SK-N-SH treated with all-trans-retinoic acid at 6 μM for 48 hours (cell line): ENCODE results near the gene LRRC74B.

Source experiments
- ARNTL ChIP-seq: fragments of 450-650 bp; formaldehyde crosslinking; IDR thresholded peaks from 2 replicates; pipeline ENCODE4 v1.5.0; 2020; ENCODE audit warnings: low read depth, mild to moderate bottlenecking, moderate library complexity, borderline replicate concordance
- CSDC2 ChIP-seq: fragments of 250-450 bp; sonication (Bioruptor Pico); IDR thresholded peaks from 2 replicates; pipeline ENCODE4 v1.5.0; 2020; ENCODE audit warnings: mild to moderate bottlenecking, moderate library complexity
- ESRRG ChIP-seq: fragments of 250-450 bp; sonication (Bioruptor Pico); IDR thresholded peaks from 2 replicates; pipeline ENCODE4 v1.6.1; 2021; ENCODE audit warnings: mild to moderate bottlenecking
- PPARA ChIP-seq: fragments of 250-450 bp; sonication (Bioruptor Pico); IDR thresholded peaks from 2 replicates; pipeline ENCODE4 v1.5.0; 2020; ENCODE audit warnings: mild to moderate bottlenecking, borderline replicate concordance
- TCF4 ChIP-seq: fragments of 250-450 bp; sonication (Bioruptor Pico); IDR thresholded peaks from 2 replicates; pipeline ENCODE4 v1.8.0; 2021; ENCODE audit warnings: mild to moderate bottlenecking, moderate library complexity, borderline replicate concordance
- ZC3H10 ChIP-seq: fragments of 250-450 bp; sonication (Bioruptor Pico); IDR thresholded peaks from 2 replicates; pipeline ENCODE4 v1.5.1; 2021; ENCODE audit warnings: mild to moderate bottlenecking, moderate library complexity
- ZFP3 ChIP-seq: fragments of 250-450 bp; sonication (Bioruptor Pico); IDR thresholded peaks from 2 replicates; pipeline ENCODE4 v1.5.0; 2020; ENCODE audit warnings: mild to moderate bottlenecking, moderate library complexity
- ZFP30 ChIP-seq: fragments of 450-650 bp; formaldehyde crosslinking; IDR thresholded peaks from 2 replicates; pipeline ENCODE4 v1.5.0; 2022; ENCODE audit warnings: mild to moderate bottlenecking, moderate library complexity
- TF ChIP-seq, protein P1 (sequence below): fragments of 250-450 bp; sonication (Bioruptor Pico); IDR thresholded peaks from 2 replicates; pipeline ENCODE4 v1.8.0; 2020; ENCODE audit warnings: mild to moderate bottlenecking, moderate library complexity, borderline replicate concordance
- TF ChIP-seq, protein P2 (sequence below): fragments of 250-450 bp; sonication (Bioruptor Pico); IDR thresholded peaks from 2 replicates; pipeline ENCODE4 v1.5.1; 2021; ENCODE audit warnings: mild to moderate bottlenecking, moderate library complexity
- TF ChIP-seq, protein P3 (sequence below): fragments of 250-450 bp; sonication (Bioruptor Pico); IDR thresholded peaks from 2 replicates; pipeline ENCODE4 v1.5.1; 2020; ENCODE audit warnings: low read depth, mild to moderate bottlenecking, moderate library complexity

DNA sequence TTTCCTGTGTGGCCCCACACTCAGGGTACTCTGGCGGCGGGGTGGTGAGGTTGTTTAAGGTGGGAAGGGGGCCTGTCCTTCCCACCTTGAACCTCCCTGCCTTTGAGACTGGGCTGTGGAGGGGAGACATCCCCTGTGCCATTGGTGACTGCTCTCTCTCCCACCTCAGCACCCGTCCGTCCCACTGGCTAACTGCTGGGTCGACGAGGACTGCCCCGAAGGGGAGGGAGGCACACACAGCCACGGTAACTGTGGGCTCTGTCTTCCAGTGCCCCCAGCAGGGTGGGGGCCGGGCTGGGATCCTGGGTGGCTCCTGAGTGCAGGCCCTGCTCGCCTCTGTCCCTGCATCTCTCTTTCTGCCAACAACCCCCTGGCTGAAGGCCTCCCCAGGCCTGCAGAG, 23.2 kb upstream of the LRRC74B start:
- TF ChIP-seq ZFP30 (CRISPR knock-in tag) (no peak), ZFP3 (CRISPR knock-in tag) (no peak), PPARA (no peak), ARNTL (no peak), TCF4 (no peak), CSDC2 (CRISPR knock-in tag) (no peak), ESRRG (CRISPR knock-in tag) (no peak), ZC3H10 (CRISPR knock-in tag) (no peak)
- TF ChIP-seq, protein P1, sequence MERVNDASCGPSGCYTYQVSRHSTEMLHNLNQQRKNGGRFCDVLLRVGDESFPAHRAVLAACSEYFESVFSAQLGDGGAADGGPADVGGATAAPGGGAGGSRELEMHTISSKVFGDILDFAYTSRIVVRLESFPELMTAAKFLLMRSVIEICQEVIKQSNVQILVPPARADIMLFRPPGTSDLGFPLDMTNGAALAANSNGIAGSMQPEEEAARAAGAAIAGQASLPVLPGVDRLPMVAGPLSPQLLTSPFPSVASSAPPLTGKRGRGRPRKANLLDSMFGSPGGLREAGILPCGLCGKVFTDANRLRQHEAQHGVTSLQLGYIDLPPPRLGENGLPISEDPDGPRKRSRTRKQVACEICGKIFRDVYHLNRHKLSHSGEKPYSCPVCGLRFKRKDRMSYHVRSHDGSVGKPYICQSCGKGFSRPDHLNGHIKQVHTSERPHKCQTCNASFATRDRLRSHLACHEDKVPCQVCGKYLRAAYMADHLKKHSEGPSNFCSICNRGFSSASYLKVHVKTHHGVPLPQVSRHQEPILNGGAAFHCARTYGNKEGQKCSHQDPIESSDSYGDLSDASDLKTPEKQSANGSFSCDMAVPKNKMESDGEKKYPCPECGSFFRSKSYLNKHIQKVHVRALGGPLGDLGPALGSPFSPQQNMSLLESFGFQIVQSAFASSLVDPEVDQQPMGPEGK, result no peak
- TF ChIP-seq, protein P2, sequence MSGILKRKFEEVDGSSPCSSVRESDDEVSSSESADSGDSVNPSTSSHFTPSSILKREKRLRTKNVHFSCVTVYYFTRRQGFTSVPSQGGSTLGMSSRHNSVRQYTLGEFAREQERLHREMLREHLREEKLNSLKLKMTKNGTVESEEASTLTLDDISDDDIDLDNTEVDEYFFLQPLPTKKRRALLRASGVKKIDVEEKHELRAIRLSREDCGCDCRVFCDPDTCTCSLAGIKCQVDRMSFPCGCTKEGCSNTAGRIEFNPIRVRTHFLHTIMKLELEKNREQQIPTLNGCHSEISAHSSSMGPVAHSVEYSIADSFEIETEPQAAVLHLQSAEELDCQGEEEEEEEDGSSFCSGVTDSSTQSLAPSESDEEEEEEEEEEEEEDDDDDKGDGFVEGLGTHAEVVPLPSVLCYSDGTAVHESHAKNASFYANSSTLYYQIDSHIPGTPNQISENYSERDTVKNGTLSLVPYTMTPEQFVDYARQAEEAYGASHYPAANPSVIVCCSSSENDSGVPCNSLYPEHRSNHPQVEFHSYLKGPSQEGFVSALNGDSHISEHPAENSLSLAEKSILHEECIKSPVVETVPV, result no peak
- TF ChIP-seq, protein P3, sequence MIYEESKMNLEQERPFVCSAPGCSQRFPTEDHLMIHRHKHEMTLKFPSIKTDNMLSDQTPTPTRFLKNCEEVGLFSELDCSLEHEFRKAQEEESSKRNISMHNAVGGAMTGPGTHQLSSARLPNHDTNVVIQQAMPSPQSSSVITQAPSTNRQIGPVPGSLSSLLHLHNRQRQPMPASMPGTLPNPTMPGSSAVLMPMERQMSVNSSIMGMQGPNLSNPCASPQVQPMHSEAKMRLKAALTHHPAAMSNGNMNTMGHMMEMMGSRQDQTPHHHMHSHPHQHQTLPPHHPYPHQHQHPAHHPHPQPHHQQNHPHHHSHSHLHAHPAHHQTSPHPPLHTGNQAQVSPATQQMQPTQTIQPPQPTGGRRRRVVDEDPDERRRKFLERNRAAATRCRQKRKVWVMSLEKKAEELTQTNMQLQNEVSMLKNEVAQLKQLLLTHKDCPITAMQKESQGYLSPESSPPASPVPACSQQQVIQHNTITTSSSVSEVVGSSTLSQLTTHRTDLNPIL (CRISPR knock-in tag), result no peak
